Measurements from ENCODE around the gene LHX3.
A peak's percentile ranks its signal among the peaks of the same experiment; 100 is the strongest.

The LHX3 gene

GRCh38 chr9:136226680-136227407 lies 21.9 kb upstream of the LHX3 start:
- Histone ChIP-seq H3K4me1 (ENCODE audit: control extremely low read depth in 1 of 4, control insufficient read depth in 4 of 4, insufficient read depth in 4 of 4, low read length in 3 of 4) (peaks cover 9 to 17% (median 14%) of the 10 kb centered on the region in 4 experiments), H3K4me3 (ENCODE audit: control insufficient read depth in 1 of 7, extremely low read depth in 1 of 7, insufficient read depth in 4 of 7, low read depth in 2 of 7, low read length in 6 of 7) (no peak overlapping the region), H3K9me3 (ENCODE audit: control extremely low read depth in 1 of 5, control insufficient read depth in 4 of 5, insufficient read depth in 2 of 5, low read depth in 1 of 5, low read length in 4 of 5) (no peaks in the 10 kb centered on the region), H3K27me3 (replicated peaks in 2 of 5; ENCODE audit: control insufficient read depth in 4 of 5, insufficient read depth in 5 of 5, low read length in 4 of 5) (no peaks in the 10 kb centered on the region), H3K27ac (ENCODE audit: insufficient read depth in 1 of 2, low read depth in 1 of 2, low read length in 2 of 2, poor library complexity in 1 of 2, severe bottlenecking in 2 of 2) (no peak overlapping the region), H3K36me3 (ENCODE audit: control insufficient read depth in 4 of 4, insufficient read depth in 4 of 4, low read length in 3 of 4) (peaks cover 6 to 59% (median 35%) of the 10 kb centered on the region in 4 experiments)
- CTCF ChIA-PET = interaction anchor here (1.0 to 3.3 kb wide), 11 partner anchors 10 to 152 kb away, joined by 3 to 9 read pairs (median 5); no protein-coding TSS in a partner anchor
- DNase-seq = no peak
- POLR2A ChIA-PET = no interaction called here
- 96% methylated on average over 28 of the region's 30 CpGs for WGBS (ENCODE audit: insufficient coverage)

- ChIA-PET POLR2A (no interaction called here), CTCF (interaction anchor here (1.0 to 3.3 kb wide), 13 partner anchors 9 to 151 kb away, joined by 3 to 9 read pairs (median 4); no protein-coding TSS in a partner anchor)
- no peaks in the 10 kb centered on the region for H3K9me3 ChIP-seq (ENCODE audit: control extremely low read depth in 1 of 5, control insufficient read depth in 4 of 5, insufficient read depth in 2 of 5, low read depth in 1 of 5, low read length in 4 of 5)
- no peak overlapping the region for H3K27ac ChIP-seq (ENCODE audit: insufficient read depth in 1 of 2, low read depth in 1 of 2, low read length in 2 of 2, poor library complexity in 1 of 2, severe bottlenecking in 2 of 2)
- DNase-seq = peak; percentile 70 to 77 (median 75)
- 88% methylated on average over 28 of the region's 30 CpGs for WGBS (ENCODE audit: insufficient coverage)
- H3K4me1 ChIP-seq (ENCODE audit: control extremely low read depth in 1 of 4, control insufficient read depth in 4 of 4, insufficient read depth in 4 of 4, low read length in 3 of 4) = peaks cover 4 to 10% (median 7%) of the 10 kb centered on the region in 4 experiments
- H3K36me3 ChIP-seq (ENCODE audit: control insufficient read depth in 4 of 4, insufficient read depth in 4 of 4, low read length in 3 of 4) = peaks cover 6 to 62% (median 43%) of the 10 kb centered on the region in 4 experiments
- no peaks in the 10 kb centered on the region for H3K27me3 ChIP-seq (replicated peaks in 2 of 5; ENCODE audit: control insufficient read depth in 4 of 5, insufficient read depth in 5 of 5, low read length in 4 of 5)
- H3K4me3 ChIP-seq (ENCODE audit: control insufficient read depth in 1 of 7, extremely low read depth in 1 of 7, insufficient read depth in 4 of 7, low read depth in 2 of 7, low read length in 6 of 7) = no peak overlapping the region
These were observed 21.1 kb upstream of the LHX3 start for GRCh38 chr9:136225748-136226679.

DNA sequence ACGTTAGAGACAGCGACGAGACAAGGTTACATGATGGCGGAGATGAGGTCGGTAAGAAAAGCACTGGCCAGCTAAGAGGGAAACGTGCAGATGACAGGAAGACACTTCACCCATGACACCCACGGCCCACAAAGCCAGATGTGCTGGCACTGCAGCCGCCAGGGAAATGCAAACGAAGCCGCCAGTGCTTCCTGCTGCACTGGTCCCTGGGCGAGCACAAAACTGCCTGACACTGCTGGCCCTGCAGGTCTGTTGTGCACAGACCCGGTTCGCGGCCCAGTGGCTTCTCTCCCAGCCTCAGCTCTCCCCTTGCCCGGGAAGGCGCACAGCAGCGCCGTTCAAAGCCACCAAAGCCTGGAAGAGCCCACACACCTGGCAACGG lies 20.4 kb upstream of the LHX3 start:
- no peak overlapping the region for H3K4me3 ChIP-seq (ENCODE audit: control insufficient read depth in 1 of 7, extremely low read depth in 1 of 7, insufficient read depth in 4 of 7, low read depth in 2 of 7, low read length in 6 of 7)
- H3K4me1 ChIP-seq (ENCODE audit: control extremely low read depth in 1 of 4, control insufficient read depth in 4 of 4, insufficient read depth in 4 of 4, low read length in 3 of 4) = peaks cover 0 to 7% (median 5%) of the 10 kb centered on the region in 4 experiments
- DNase-seq = no peak
- H3K9me3 ChIP-seq (ENCODE audit: control extremely low read depth in 1 of 5, control insufficient read depth in 4 of 5, insufficient read depth in 2 of 5, low read depth in 1 of 5, low read length in 4 of 5) = no peaks in the 10 kb centered on the region
- ChIA-PET CTCF (interaction anchor here (0.7 to 3.3 kb wide), 12 partner anchors 8 to 93 kb away, joined by 3 to 9 read pairs (median 4); no protein-coding TSS in a partner anchor), POLR2A (no interaction called here)
- no peaks in the 10 kb centered on the region for H3K27me3 ChIP-seq (replicated peaks in 2 of 5; ENCODE audit: control insufficient read depth in 4 of 5, insufficient read depth in 5 of 5, low read length in 4 of 5)
- peaks cover 6 to 66% (median 45%) of the 10 kb centered on the region in 4 experiments for H3K36me3 ChIP-seq (ENCODE audit: control insufficient read depth in 4 of 4, insufficient read depth in 4 of 4, low read length in 3 of 4)
- H3K27ac ChIP-seq (ENCODE audit: insufficient read depth in 1 of 2, low read depth in 1 of 2, low read length in 2 of 2, poor library complexity in 1 of 2, severe bottlenecking in 2 of 2) = no peak overlapping the region
- 92% methylated on average over 19 of the region's 19 CpGs for WGBS (ENCODE audit: insufficient coverage)

GRCh38 chr9:136223871-136224640 lies 19.1 kb upstream of the LHX3 start:
- Histone ChIP-seq H3K4me1 (ENCODE audit: control extremely low read depth in 1 of 4, control insufficient read depth in 4 of 4, insufficient read depth in 4 of 4, low read length in 3 of 4) (peaks cover 0 to 7% (median 4%) of the 10 kb centered on the region in 4 experiments), H3K9me3 (ENCODE audit: control extremely low read depth in 1 of 5, control insufficient read depth in 4 of 5, insufficient read depth in 2 of 5, low read depth in 1 of 5, low read length in 4 of 5) (no peaks in the 10 kb centered on the region), H3K4me3 (ENCODE audit: control insufficient read depth in 1 of 7, extremely low read depth in 1 of 7, insufficient read depth in 4 of 7, low read depth in 2 of 7, low read length in 6 of 7) (no peak overlapping the region), H3K27ac (ENCODE audit: insufficient read depth in 1 of 2, low read depth in 1 of 2, low read length in 2 of 2, poor library complexity in 1 of 2, severe bottlenecking in 2 of 2) (no peak overlapping the region), H3K36me3 (ENCODE audit: control insufficient read depth in 4 of 4, insufficient read depth in 4 of 4, low read length in 3 of 4) (peaks cover 6 to 78% (median 54%) of the 10 kb centered on the region in 4 experiments), H3K27me3 (replicated peaks in 2 of 5; ENCODE audit: control insufficient read depth in 4 of 5, insufficient read depth in 5 of 5, low read length in 4 of 5) (no peaks in the 10 kb centered on the region)
- ChIA-PET CTCF (interaction anchor here (0.8 to 3.3 kb wide), 7 partner anchors 9 to 168 kb away, joined by 3 to 9 read pairs (median 4); no protein-coding TSS in a partner anchor), POLR2A (no interaction called here)
- no peak for DNase-seq
- 94% methylated on average over 26 of the region's 30 CpGs for WGBS (ENCODE audit: insufficient coverage)

DNA sequence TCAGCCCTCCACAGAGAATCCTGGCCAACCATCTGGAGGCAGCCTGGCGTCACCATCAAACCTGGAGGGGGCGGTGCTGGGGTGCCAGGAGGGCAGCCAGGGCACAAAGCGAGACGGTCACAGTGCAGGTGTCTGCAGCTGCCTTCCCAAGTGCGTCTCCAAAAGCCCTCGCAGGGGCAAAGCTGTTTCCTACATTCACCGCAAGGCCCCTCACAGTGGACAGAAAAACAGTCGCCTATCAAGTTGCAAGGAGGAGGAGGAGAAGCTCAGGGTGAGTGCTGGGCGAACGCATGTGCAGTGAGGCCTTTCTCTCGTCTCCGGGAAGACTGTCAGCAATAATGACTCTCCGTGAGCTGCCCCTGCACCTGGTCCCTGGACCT lies 18.0 kb upstream of the LHX3 start:
- Histone ChIP-seq H3K4me3 (ENCODE audit: control insufficient read depth in 1 of 7, extremely low read depth in 1 of 7, insufficient read depth in 4 of 7, low read depth in 2 of 7, low read length in 6 of 7) (no peak overlapping the region), H3K9me3 (ENCODE audit: control extremely low read depth in 1 of 5, control insufficient read depth in 4 of 5, insufficient read depth in 2 of 5, low read depth in 1 of 5, low read length in 4 of 5) (no peaks in the 10 kb centered on the region), H3K27me3 (replicated peaks in 2 of 5; ENCODE audit: control insufficient read depth in 4 of 5, insufficient read depth in 5 of 5, low read length in 4 of 5) (no peaks in the 10 kb centered on the region), H3K4me1 (ENCODE audit: control extremely low read depth in 1 of 4, control insufficient read depth in 4 of 4, insufficient read depth in 4 of 4, low read length in 3 of 4) (peaks cover 0 to 7% (median 4%) of the 10 kb centered on the region in 4 experiments), H3K36me3 (ENCODE audit: control insufficient read depth in 4 of 4, insufficient read depth in 4 of 4, low read length in 3 of 4) (peaks cover 9 to 86% (median 61%) of the 10 kb centered on the region in 4 experiments), H3K27ac (ENCODE audit: insufficient read depth in 1 of 2, low read depth in 1 of 2, low read length in 2 of 2, poor library complexity in 1 of 2, severe bottlenecking in 2 of 2) (no peak overlapping the region)
- no peak for DNase-seq
- ChIA-PET CTCF (no interaction called here), POLR2A (no interaction called here)
- 91% methylated on average over 13 of the region's 13 CpGs for WGBS (ENCODE audit: insufficient coverage)

- Histone ChIP-seq H3K27ac (ENCODE audit: insufficient read depth in 1 of 2, low read depth in 1 of 2, low read length in 2 of 2, poor library complexity in 1 of 2, severe bottlenecking in 2 of 2) (no peak overlapping the region), H3K4me3 (ENCODE audit: control insufficient read depth in 1 of 7, extremely low read depth in 1 of 7, insufficient read depth in 4 of 7, low read depth in 2 of 7, low read length in 6 of 7) (no peak overlapping the region), H3K27me3 (replicated peaks in 2 of 5; ENCODE audit: control insufficient read depth in 4 of 5, insufficient read depth in 5 of 5, low read length in 4 of 5) (no peaks in the 10 kb centered on the region), H3K36me3 (ENCODE audit: control insufficient read depth in 4 of 4, insufficient read depth in 4 of 4, low read length in 3 of 4) (peaks cover 11 to 92% (median 64%) of the 10 kb centered on the region in 4 experiments), H3K4me1 (ENCODE audit: control extremely low read depth in 1 of 4, control insufficient read depth in 4 of 4, insufficient read depth in 4 of 4, low read length in 3 of 4) (peaks cover 0 to 7% (median 4%) of the 10 kb centered on the region in 4 experiments), H3K9me3 (ENCODE audit: control extremely low read depth in 1 of 5, control insufficient read depth in 4 of 5, insufficient read depth in 2 of 5, low read depth in 1 of 5, low read length in 4 of 5) (no peaks in the 10 kb centered on the region)
- ChIA-PET POLR2A (no interaction called here), CTCF (no interaction called here)
- no peak for DNase-seq
- 98% methylated on average over 33 of the region's 38 CpGs for WGBS (ENCODE audit: insufficient coverage)
These were observed 17.4 kb upstream of the LHX3 start for GRCh38 chr9:136222166-136222905.

Measured in common myeloid progenitor, CD34-positive (primary cell).